Measurements from ENCODE around the gene NF2.

GRCh38 chr22:29674121-29674520 is 70.7 kb downstream of the NF2 start:
- TF ChIP-seq CTCF (conservative IDR thresholded peaks at IDR 0.05; ENCODE audit: low read depth, low read length) (no peak), EZH2 (IDR thresholded peaks at IDR 0.05; ENCODE audit: borderline replicate concordance, low read depth, low read length, poor library complexity, severe bottlenecking) (no peak)
